ENCODE data around the gene CLPTM1.

CLPTM1 gene

GRCh38 chr19:45009625-45010255 is 54.6 kb downstream of the CLPTM1 start:
- ATAC-seq = no peak
- TF ChIP-seq SNAI2 (CRISPR knock-in tag; IDR thresholded peaks at IDR 0.05) = no peak
- no peak for TF ChIP-seq ISL1 (CRISPR knock-in tag; IDR thresholded peaks at IDR 0.05)
- no peak for TF ChIP-seq ZNF565 (CRISPR knock-in tag; conservative IDR thresholded peaks at IDR 0.05; ENCODE audit: low read depth)
- no peak for TF ChIP-seq BACH2 (CRISPR knock-in tag; IDR thresholded peaks at IDR 0.05; ENCODE audit: borderline replicate concordance)
- TF ChIP-seq TOX (CRISPR knock-in tag; IDR thresholded peaks at IDR 0.05; ENCODE audit: borderline replicate concordance) = no peak
- TF ChIP-seq CSRNP3 (CRISPR knock-in tag; IDR thresholded peaks at IDR 0.05) = no peak

- no peak for TF ChIP-seq OSR1 (CRISPR knock-in tag; IDR thresholded peaks at IDR 0.05)
- no peak for TF ChIP-seq TOX (CRISPR knock-in tag; IDR thresholded peaks at IDR 0.05; ENCODE audit: borderline replicate concordance)
- TF ChIP-seq ZFP30 (CRISPR knock-in tag; IDR thresholded peaks at IDR 0.05) = no peak
- TF ChIP-seq TCF4 (CRISPR knock-in tag; IDR thresholded peaks at IDR 0.05; ENCODE audit: borderline replicate concordance) = no peak
- TF ChIP-seq ZNF70 (CRISPR knock-in tag; IDR thresholded peaks at IDR 0.05) = no peak
- TF ChIP-seq SNAI2 (CRISPR knock-in tag; IDR thresholded peaks at IDR 0.05) = no peak
- no peak for TF ChIP-seq ZNF565 (CRISPR knock-in tag; conservative IDR thresholded peaks at IDR 0.05; ENCODE audit: low read depth)
- TF ChIP-seq PPARA (CRISPR knock-in tag; IDR thresholded peaks at IDR 0.05; ENCODE audit: borderline replicate concordance) = no peak
- TF ChIP-seq ESRRG (CRISPR knock-in tag; IDR thresholded peaks at IDR 0.05) = no peak
- TF ChIP-seq PATZ1 (CRISPR knock-in tag; IDR thresholded peaks at IDR 0.05; ENCODE audit: borderline replicate concordance) = no peak
- TF ChIP-seq CSRNP3 (CRISPR knock-in tag; IDR thresholded peaks at IDR 0.05) = no peak
- no peak for TF ChIP-seq CREB5 (CRISPR knock-in tag; IDR thresholded peaks at IDR 0.05; ENCODE audit: low read depth)
- ATAC-seq = no peak; the same call in 2 of the 3 replicates
These were observed 55.1 kb downstream of the CLPTM1 start for GRCh38 chr19:45010306-45010705.

GRCh38 chr19:45011959-45012358 is 56.8 kb downstream of the CLPTM1 start:
- ATAC-seq = no peak
- TF ChIP-seq PATZ1 (CRISPR knock-in tag; IDR thresholded peaks at IDR 0.05; ENCODE audit: borderline replicate concordance) (no peak), POU6F1 (CRISPR knock-in tag; IDR thresholded peaks at IDR 0.05; ENCODE audit: borderline replicate concordance, low read depth) (no peak), GLIS3 (CRISPR knock-in tag; IDR thresholded peaks at IDR 0.05) (no peak), ARNTL (CRISPR knock-in tag; IDR thresholded peaks at IDR 0.05; ENCODE audit: borderline replicate concordance, low read depth) (no peak), ISL1 (CRISPR knock-in tag; IDR thresholded peaks at IDR 0.05) (no peak), RARB (CRISPR knock-in tag; IDR thresholded peaks at IDR 0.05) (no peak), ZNF70 (CRISPR knock-in tag; IDR thresholded peaks at IDR 0.05) (no peak), ZNF8 (CRISPR knock-in tag; IDR thresholded peaks at IDR 0.05) (no peak), ZC3H10 (CRISPR knock-in tag; IDR thresholded peaks at IDR 0.05) (no peak), TOX (CRISPR knock-in tag; IDR thresholded peaks at IDR 0.05; ENCODE audit: borderline replicate concordance) (no peak), CREB5 (CRISPR knock-in tag; IDR thresholded peaks at IDR 0.05; ENCODE audit: low read depth) (no peak), ESRRG (CRISPR knock-in tag; IDR thresholded peaks at IDR 0.05) (no peak), TCF4 (CRISPR knock-in tag; IDR thresholded peaks at IDR 0.05; ENCODE audit: borderline replicate concordance) (no peak), PPARA (CRISPR knock-in tag; IDR thresholded peaks at IDR 0.05; ENCODE audit: borderline replicate concordance) (no peak)
